Kidney (tissue), 14 donors: ENCODE measurements around the gene AP1AR. TPM values are rescaled to one million over a fixed set of nuclear protein-coding genes. Genes with fewer than 3 reads are reported as not detected.

Experiments
- DNase-seq, 5 donors: peaks; one replicate each; pipeline ENCODE4 v3.0.0-alpha.2; 2013 to 2020
- FAIRE-seq: peaks from 2 replicates; lab custom pipeline; 2012; peaks lifted over from hg19 to GRCh38; lab: Jason Lieb, UNC
- H3K27ac ChIP-seq, 2 donors: one replicate each; pipeline ENCODE4 v1.7.0; 2013; ENCODE audit warnings: low read depth in 2 of 2, low read length in 2 of 2, inconsistent platforms in 1 of 2
- H3K27me3 ChIP-seq: one replicate; pipeline ENCODE4 v1.7.1; 2013; ENCODE audit warnings: low read length, inconsistent platforms; ENCODE audit not compliant: control insufficient read depth, insufficient read depth
- H3K36me3 ChIP-seq, 3 donors: one replicate each; pipeline versions ENCODE4 v1.7.0 to v1.7.1; 2013; ENCODE audit warnings: low read length in 3 of 3, control low read depth in 1 of 3, inconsistent platforms in 1 of 3; ENCODE audit not compliant: insufficient read depth in 3 of 3, control insufficient read depth in 2 of 3
- H3K4me1 ChIP-seq, 3 donors: one replicate each; pipeline versions ENCODE4 v1.7.0 to v1.7.1; 2013; ENCODE audit warnings: low read length in 3 of 3, inconsistent platforms in 1 of 3, low read depth in 1 of 3; ENCODE audit not compliant: control insufficient read depth in 2 of 3, insufficient read depth in 2 of 3
- H3K4me3 ChIP-seq, 3 donors: one replicate each; pipeline versions ENCODE4 v1.7.0 to v1.8.1; 2013; ENCODE audit warnings: low read length in 3 of 3, control low read depth in 1 of 3, inconsistent platforms in 1 of 3
- H3K9ac ChIP-seq, 3 donors: one replicate each; pipeline versions ENCODE4 v1.7.0 to v1.7.1; 2013; ENCODE audit warnings: low read length in 3 of 3, control low read depth in 1 of 3, inconsistent platforms in 1 of 3
- H3K9me3 ChIP-seq, 3 donors: one replicate each; pipeline versions ENCODE4 v1.7.0 to v1.7.1; 2013; ENCODE audit warnings: low read length in 3 of 3, control low read depth in 1 of 3, inconsistent platforms in 1 of 3; ENCODE audit not compliant: control insufficient read depth in 2 of 3, insufficient read depth in 1 of 3
- CTCF ChIP-seq: IDR thresholded peaks from 3 replicates; pipeline ENCODE4 v1.5.1; 2012; ENCODE audit warnings: mild to moderate bottlenecking, moderate library complexity, borderline replicate concordance; ENCODE audit not compliant: insufficient read depth; ENCODE audit errors: extremely low read depth
- intact Hi-C: fragments of 100-400 bp; cut with DNase I; formaldehyde crosslinking; loops from one replicate; pipeline ENCODE4 v1.11.1; 2022
- polyA plus RNA-seq: library from polyadenylated mRNA; stranded (reverse); fragments of 350-450 nt; fragmentation: Illumina TruSeq; extraction: RNeasy Lipid Tissue Mini Kit (QIAGEN cat#74804); gene quantifications from one replicate; pipeline ENCODE4 v1.2.3, GENCODE V29; 2014; ENCODE audit warnings: low read depth, low replicate concordance; ENCODE audit not compliant: insufficient read depth
- total RNA-seq: library from RNA; stranded (reverse); fragmentation: NEBNext Ultra II Directional; extraction: Animal tissue kit (Norgen Biotek cat#: 25700); gene quantifications from one replicate; pipeline ENCODE4 v1.2.1, GENCODE V29; 2021
- donor health status: control.
- donor health status: control.
- donor health status: control.
- donor health status: control.
- donor health status: control.
- donor health status: DM: yes; HTN: yes; CAD: no.
- donor health status: Normal renal cell carcinoma (clear cell type).

AP1AR gene
- total and polyA plus RNA-seq, 2 donors from 2014 or later, result 8.7 to 20.3 TPM

GRCh38 chr4:112236040-112236439 is 4.5 kb downstream of the AP1AR start:
- FAIRE-seq, result no peak
- no peaks in the 10 kb centered on the region for H3K27me3 ChIP-seq
- no peaks in the 10 kb centered on the region for H3K4me1 ChIP-seq
- H3K9me3 ChIP-seq, result no peaks in the 10 kb centered on the region
- TF ChIP-seq CTCF, result no peak
- H3K9ac ChIP-seq, result no peak overlapping the region
- DNase-seq, result no peak
- H3K4me3 ChIP-seq, result no peak overlapping the region
- no peaks in the 10 kb centered on the region for H3K36me3 ChIP-seq
- intact Hi-C loops, result loop anchor here (5.0 kb wide), 1 partner anchor 134 kb away; no protein-coding TSS in a partner anchor
- H3K27ac ChIP-seq, result no peak overlapping the region

- H3K36me3 ChIP-seq, result no peaks in the 10 kb centered on the region
- no peak for FAIRE-seq
- H3K4me3 ChIP-seq, result no peak overlapping the region
- no peaks in the 10 kb centered on the region for H3K27me3 ChIP-seq
- intact Hi-C loops, result loop anchor here (5.0 kb wide), 1 partner anchor 137 kb away; no protein-coding TSS in a partner anchor
- H3K27ac ChIP-seq, result no peak overlapping the region
- no peaks in the 10 kb centered on the region for H3K9me3 ChIP-seq
- no peak for DNase-seq
- no peaks in the 10 kb centered on the region for H3K4me1 ChIP-seq
- no peak overlapping the region for H3K9ac ChIP-seq
- no peak for TF ChIP-seq CTCF
Observed at GRCh38 chr4:112238833-112239232, 7.2 kb downstream of the AP1AR start.

GRCh38 chr4:112245383-112245782 is 13.8 kb downstream of the AP1AR start:
- Histone ChIP-seq H3K9ac (no peak overlapping the region), H3K4me1 (no peaks in the 10 kb centered on the region), H3K27ac (no peak overlapping the region), H3K36me3 (no peaks in the 10 kb centered on the region), H3K4me3 (no peak overlapping the region), H3K9me3 (no peaks in the 10 kb centered on the region), H3K27me3 (no peaks in the 10 kb centered on the region)
- intact Hi-C loops, result no loop called here
- no peak for FAIRE-seq
- TF ChIP-seq CTCF, result no peak
- DNase-seq, result no peak

- H3K27ac ChIP-seq, result no peak overlapping the region
- no peaks in the 10 kb centered on the region for H3K27me3 ChIP-seq
- no peaks in the 10 kb centered on the region for H3K4me1 ChIP-seq
- no peak for TF ChIP-seq CTCF
- H3K36me3 ChIP-seq, result no peaks in the 10 kb centered on the region
- H3K4me3 ChIP-seq, result no peak overlapping the region
- FAIRE-seq (no peak), DNase-seq (no peak)
- H3K9me3 ChIP-seq, result no peaks in the 10 kb centered on the region
- no peak overlapping the region for H3K9ac ChIP-seq
- intact Hi-C loops, result no loop called here
Observed at GRCh38 chr4:112247021-112247420, 15.4 kb downstream of the AP1AR start.
